MCF 10A (cell line): ENCODE measurements around the gene ZSCAN20. TPM values are rescaled to one million over a fixed set of nuclear protein-coding genes. Genes with fewer than 3 reads are reported as not detected.

Experiments
- BruUV-seq: library from RNA; stranded (reverse); fragments of 400-500 nt; replicated peaks from 2 replicates; lab custom pipeline; 2021; lab: Mats Ljungman, UMichigan
- CTCF ChIA-PET: fragments of 300-600 bp; sonication (Branson Sonifier 250); formaldehyde crosslinking; extraction: SDS; loops from one replicate; lab custom pipeline; 2021; ENCODE audit warnings: antibody characterized with exemption, inconsistent platforms; lab: Yijun Ruan, JAX
- POLR2A ChIA-PET: fragments of 300-600, 350-650 bp; sonication (Branson Sonifier 250); formaldehyde crosslinking; extraction: SDS; loops from one replicate; lab custom pipeline; 2020; ENCODE audit warnings: antibody characterized with exemption, inconsistent platforms; lab: Yijun Ruan, JAX
- DNase-seq: peaks from one replicate; pipeline ENCODE4 v3.0.0-alpha.2; 2018; ENCODE audit not compliant: unreplicated experiment
- H3K27ac Mint-ChIP-seq: one replicate; pipeline ENCODE4 v1.8.0; 2022; ENCODE audit warnings: mild to moderate bottlenecking, low read depth, mixed read lengths; ENCODE audit not compliant: unreplicated experiment
- H3K27me3 Mint-ChIP-seq: one replicate; pipeline ENCODE4 v1.8.0; 2022; ENCODE audit warnings: mixed read lengths; ENCODE audit not compliant: insufficient read depth, unreplicated experiment
- H3K36me3 Mint-ChIP-seq: one replicate; pipeline ENCODE4 v1.8.0; 2022; ENCODE audit warnings: mild to moderate bottlenecking, moderate library complexity, mixed read lengths; ENCODE audit not compliant: insufficient read depth, unreplicated experiment
- H3K4me1 Mint-ChIP-seq: one replicate; pipeline ENCODE4 v1.8.0; 2022; ENCODE audit warnings: mixed read lengths; ENCODE audit not compliant: insufficient read depth, unreplicated experiment
- H3K4me3 Mint-ChIP-seq: one replicate; pipeline ENCODE4 v1.8.0; 2022; ENCODE audit warnings: mild to moderate bottlenecking, moderate library complexity, mixed read lengths; ENCODE audit not compliant: unreplicated experiment
- H3K9me3 Mint-ChIP-seq: one replicate; pipeline ENCODE4 v1.8.0; 2022; ENCODE audit warnings: mixed read lengths; ENCODE audit not compliant: unreplicated experiment
- CTCF ChIP-seq: fragments of 200-600 bp; IDR thresholded peaks from one replicate; pipeline ENCODE4 v1.8.0; 2022; ENCODE audit warnings: antibody characterized with exemption, mild to moderate bottlenecking; ENCODE audit not compliant: unreplicated experiment
- intact Hi-C: fragments of 100-400 bp; cut with micrococcal nuclease; formaldehyde crosslinking; loops from 2 replicates; pipeline ENCODE4 v1.14.1; 2022
- total RNA-seq: library from RNA; stranded (reverse); gene quantifications from 2 replicates; pipeline ENCODE4 v1.2.3, GENCODE V29; 2022

ZSCAN20 gene
- total RNA-seq, 1 experiment from 2014 or later, result 5.1 TPM

DNA sequence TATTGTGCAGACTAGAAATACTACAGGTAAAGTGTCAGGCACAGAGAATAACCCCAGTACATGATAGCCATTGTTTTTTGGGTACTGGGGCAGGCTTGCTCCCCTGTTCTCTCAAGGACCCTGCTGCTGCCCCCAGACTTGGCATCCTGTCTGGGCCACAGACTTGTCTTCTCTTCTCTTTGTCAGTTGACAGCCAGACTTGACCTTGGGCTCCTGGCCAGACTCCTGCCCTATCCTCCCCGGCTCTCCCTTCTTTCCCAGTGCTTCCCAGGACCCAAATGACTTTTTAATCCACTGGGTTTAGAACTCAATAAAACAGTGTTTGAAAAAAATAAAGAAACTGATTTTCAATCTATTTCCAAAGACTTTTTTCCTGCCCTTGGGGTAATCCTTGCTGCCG is 43.2 kb downstream of the ZSCAN20 start:
- no peak overlapping the region for H3K27ac Mint-ChIP-seq
- no TSS peak for BruUV-seq
- POLR2A ChIA-PET, result no interaction called here
- H3K27me3 Mint-ChIP-seq, result peaks cover 20% of the 10 kb centered on the region
- no peaks in the 10 kb centered on the region for H3K4me1 Mint-ChIP-seq
- TF ChIP-seq CTCF, result no peak
- H3K9me3 Mint-ChIP-seq, result no peaks in the 10 kb centered on the region
- no peaks in the 10 kb centered on the region for H3K36me3 Mint-ChIP-seq
- intact Hi-C loops, result no loop called here
- no peak for DNase-seq
- CTCF ChIA-PET, result interaction anchor here (0.5 kb wide), 1 partner anchor 52 kb away, joined by 3 read pairs; no protein-coding TSS in a partner anchor
- H3K4me3 Mint-ChIP-seq, result no peak overlapping the region

DNA sequence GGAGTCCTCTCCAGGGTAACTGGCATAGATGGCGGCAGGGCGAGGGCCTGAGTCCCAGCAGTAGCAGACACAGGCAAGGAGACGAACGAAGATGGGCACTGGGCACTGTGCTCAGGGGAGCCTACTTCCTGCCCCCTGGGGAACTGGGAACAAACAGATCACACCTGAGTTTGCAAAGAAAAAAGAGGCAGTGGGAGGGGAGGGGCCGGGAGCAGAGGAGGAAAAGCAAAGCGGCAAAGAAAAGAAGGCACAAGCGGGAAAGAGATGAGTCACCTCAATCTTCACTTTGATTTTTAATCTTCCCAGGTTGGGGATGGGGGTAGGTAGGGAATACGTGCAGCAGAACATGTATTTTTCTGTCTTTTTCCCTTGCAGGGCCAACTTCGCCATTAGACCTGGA is 44.0 kb downstream of the ZSCAN20 start:
- H3K4me3 Mint-ChIP-seq, result no peak overlapping the region
- no peak for TF ChIP-seq CTCF

GRCh38 chr1:33516891-33517567 is 44.6 kb downstream of the ZSCAN20 start:
- Mint-ChIP-seq H3K9me3 (no peaks in the 10 kb centered on the region), H3K4me3 (no peak overlapping the region), H3K27me3 (peaks cover 20% of the 10 kb centered on the region), H3K4me1 (no peaks in the 10 kb centered on the region), H3K27ac (no peak overlapping the region), H3K36me3 (no peaks in the 10 kb centered on the region)
- intact Hi-C loops, result no loop called here
- ChIA-PET POLR2A (interaction anchor here (0.7 kb wide), 1 partner anchor 45 kb away, joined by 4 read pairs; no protein-coding TSS in a partner anchor), CTCF (interaction anchor here (0.7 kb wide), 2 partner anchors 31 to 86 kb away, joined by 3 read pairs; no protein-coding TSS in a partner anchor)
- no peak for TF ChIP-seq CTCF
- no TSS peak for BruUV-seq
- DNase-seq, result no peak

More for the DNA sequence above, 44.0 kb downstream of the ZSCAN20 start:
- CTCF ChIA-PET, result no interaction called here
- Mint-ChIP-seq H3K27me3 (peaks cover 20% of the 10 kb centered on the region), H3K9me3 (no peaks in the 10 kb centered on the region), H3K4me1 (no peaks in the 10 kb centered on the region), H3K36me3 (no peaks in the 10 kb centered on the region), H3K27ac (no peak overlapping the region)
- peak; percentile 16 for DNase-seq
- POLR2A ChIA-PET, result no interaction called here
- intact Hi-C loops, result no loop called here
- no TSS peak for BruUV-seq

- Mint-ChIP-seq H3K4me1 (no peaks in the 10 kb centered on the region), H3K4me3 (no peak overlapping the region), H3K27ac (no peak overlapping the region), H3K9me3 (no peaks in the 10 kb centered on the region), H3K36me3 (no peaks in the 10 kb centered on the region), H3K27me3 (peaks cover 24% of the 10 kb centered on the region)
- POLR2A ChIA-PET, result interaction anchor here (0.6 kb wide), 1 partner anchor 744 kb away, joined by 3 read pairs; no protein-coding TSS in a partner anchor
- no TSS peak for BruUV-seq
- no peak for TF ChIP-seq CTCF
- CTCF ChIA-PET, result interaction anchor here (0.7 kb wide), 2 partner anchors 32 to 61 kb away, joined by 3 to 5 read pairs; no protein-coding TSS in a partner anchor
- intact Hi-C loops, result no loop called here
- DNase-seq, result no peak
Measured at GRCh38 chr1:33517596-33518250, 45.3 kb downstream of the ZSCAN20 start.
